ENCODE measurements around the gene TMEM18.

The TMEM18 gene

GRCh38 chr2:643761-644160 lies 33.4 kb downstream of the TMEM18 start:
- ChIA-PET CTCF (no interaction called here), POLR2A (no interaction called here)

GRCh38 chr2:643334-643733 lies 33.9 kb downstream of the TMEM18 start:
- no peak for TF ChIP-seq CTCF (IDR thresholded peaks at IDR 0.05; ENCODE audit: insufficient read depth, low read length, missing control alignments)
- CTCF ChIA-PET: no interaction called here

More at GRCh38 chr2:643761-644160, 33.4 kb downstream of the TMEM18 start:
- no peak for TF ChIP-seq CTCF (IDR thresholded peaks at IDR 0.05; ENCODE audit: insufficient read depth, low read length, missing control alignments)
- H3K4me3 ChIP-seq (ENCODE audit: low read depth, low read length): no peak overlapping the region
- DNase-seq (ENCODE audit: low read depth, low spot score): no peak

GRCh38 chr2:641872-642815 lies 35.1 kb downstream of the TMEM18 start:
- DNase-seq (ENCODE audit: low read depth, low spot score): no peak
- POLR2A ChIA-PET: no interaction called here
- TF ChIP-seq CTCF (IDR thresholded peaks at IDR 0.05; ENCODE audit: insufficient read depth, low read length, missing control alignments): no peak
- CTCF ChIA-PET: no interaction called here
- H3K4me3 ChIP-seq (ENCODE audit: low read depth, low read length): no peak overlapping the region

More at GRCh38 chr2:643334-643733, 33.9 kb downstream of the TMEM18 start:
- no peak for DNase-seq (ENCODE audit: low read depth, low spot score)
- POLR2A ChIA-PET: no interaction called here
- H3K4me3 ChIP-seq (ENCODE audit: low read depth, low read length): no peak overlapping the region

- ChIA-PET CTCF (no interaction called here), POLR2A (no interaction called here)
- DNase-seq (ENCODE audit: low read depth, low spot score): no peak
- H3K4me3 ChIP-seq (ENCODE audit: low read depth, low read length): no peak overlapping the region
- TF ChIP-seq CTCF (IDR thresholded peaks at IDR 0.05; ENCODE audit: insufficient read depth, low read length, missing control alignments): no peak
Measured at GRCh38 chr2:641164-641871, 35.9 kb downstream of the TMEM18 start.

- H3K4me3 ChIP-seq (ENCODE audit: low read depth, low read length): no peak overlapping the region
- POLR2A ChIA-PET: no interaction called here
- no peak for DNase-seq (ENCODE audit: low read depth, low spot score)
- no peak for TF ChIP-seq CTCF (IDR thresholded peaks at IDR 0.05; ENCODE audit: insufficient read depth, low read length, missing control alignments)
- CTCF ChIA-PET: interaction anchor here (1.4 kb wide), 1 partner anchor 9 kb away, joined by 6 read pairs; no protein-coding TSS in a partner anchor
Measured at GRCh38 chr2:639703-640102, 37.5 kb downstream of the TMEM18 start.

GRCh38 chr2:637804-638203 lies 39.4 kb downstream of the TMEM18 start:
- TF ChIP-seq CTCF (IDR thresholded peaks at IDR 0.05; ENCODE audit: insufficient read depth, low read length, missing control alignments): no peak
- CTCF ChIA-PET: interaction anchor here (0.6 to 2.5 kb wide), 10 partner anchors 12 to 907 kb away, joined by 3 to 12 read pairs (median 4); no protein-coding TSS in a partner anchor
- POLR2A ChIA-PET: no interaction called here
- H3K4me3 ChIP-seq (ENCODE audit: low read depth, low read length): no peak overlapping the region
- no peak for DNase-seq (ENCODE audit: low read depth, low spot score)

Data from AG04449 (cell line).